Panc1 (cell line): ENCODE measurements around the gene OPTC. TPM values are rescaled to one million over a fixed set of nuclear protein-coding genes. Genes with fewer than 3 reads are reported as not detected.

ENCODE experiments used
- ATAC-seq: fragments of 200-7000 bp; cut with Tn5 transposase; 2 replicates; pipeline ENCODE4 v1.9.1; 2020; ENCODE audit warnings: mild to moderate bottlenecking, moderate library complexity
- BruUV-seq: library from RNA; stranded (reverse); fragments of 400-500 nt; replicated peaks from 2 replicates; lab custom pipeline; 2021; lab: Mats Ljungman, UMichigan
- CTCF ChIA-PET: fragments of 300-600 bp; sonication (Branson Sonifier 250); formaldehyde crosslinking; loops from one replicate; lab custom pipeline; 2022; ENCODE audit warnings: antibody characterized with exemption; lab: Charles Lee
- POLR2A ChIA-PET: fragments of 300-600 bp; sonication (Branson Sonifier 250); formaldehyde crosslinking; loops from one replicate; lab custom pipeline; 2022; ENCODE audit warnings: antibody characterized with exemption; lab: Charles Lee
- DNase-seq: peaks from one replicate; pipeline ENCODE4 v3.0.0-alpha.2; 2010; ENCODE audit warnings: low read depth, low spot score
- H3K27ac ChIP-seq: 2 replicates; pipeline ENCODE4 v1.5.1; 2011; ENCODE audit warnings: mild to moderate bottlenecking, low read length, inconsistent platforms
- H3K27me3 ChIP-seq: fragments of 200-500 bp; sonication (Bioruptor generic); 2 replicates; pipeline ENCODE4 v1.6.0; 2014; ENCODE audit warnings: low read length, inconsistent platforms; ENCODE audit not compliant: control insufficient read depth, insufficient read depth
- H3K36me3 ChIP-seq: fragments of 200-500 bp; sonication (Bioruptor generic); 2 replicates; pipeline ENCODE4 v1.5.1; 2014; ENCODE audit warnings: inconsistent platforms, mild to moderate bottlenecking, low read length, moderate library complexity; ENCODE audit not compliant: control insufficient read depth, insufficient read depth
- H3K4me1 ChIP-seq: 2 replicates; pipeline ENCODE4 v1.5.1; 2011; ENCODE audit warnings: inconsistent platforms, mild to moderate bottlenecking, low read length, moderate library complexity; ENCODE audit not compliant: control insufficient read depth, insufficient read depth
- H3K4me3 ChIP-seq, 2 experiments: 2 replicates each; pipeline ENCODE4 v1.5.1; 2011 to 2012; ENCODE audit warnings: low read depth in 2 of 2, low read length in 2 of 2, mild to moderate bottlenecking in 2 of 2, inconsistent platforms in 1 of 2, moderate library complexity in 1 of 2
- H3K9me3 ChIP-seq: fragments of 200-500 bp; sonication (Bioruptor generic); 2 replicates; pipeline ENCODE4 v1.5.1; 2014; ENCODE audit warnings: low read depth, mild to moderate bottlenecking, inconsistent platforms, low read length, moderate library complexity; ENCODE audit not compliant: control insufficient read depth, insufficient read depth
- CTCF ChIP-seq: fragments of 450-650 bp; IDR thresholded peaks from 2 replicates; pipeline ENCODE4 v1.5.1; 2017; ENCODE audit warnings: mild to moderate bottlenecking
- REST ChIP-seq, 2 experiments: IDR thresholded peaks; 2 replicates each; pipeline ENCODE4 v1.6.1; 2011 to 2012; ENCODE audit warnings: low read depth in 2 of 2, control low read depth in 1 of 2, low read length in 1 of 2, mild to moderate bottlenecking in 1 of 2, moderate library complexity in 1 of 2; ENCODE audit not compliant: insufficient read depth in 1 of 2
- SIN3A ChIP-seq: IDR thresholded peaks from 2 replicates; pipeline ENCODE4 v1.6.1; 2012; ENCODE audit warnings: low read depth, mild to moderate bottlenecking, low read length, moderate library complexity, borderline replicate concordance; ENCODE audit not compliant: insufficient read depth
- in situ Hi-C: cut with HindIII; loops from 2 replicates; pipeline ENCODE4 v1.10.0; 2016; ENCODE audit warnings: low sequenced_read_pairs, low pct_unique_long_range_greater_than_20kb
- intact Hi-C: fragments of 100-400 bp; cut with micrococcal nuclease; formaldehyde crosslinking; loops from one replicate; pipeline ENCODE4 v1.10.0; 2022; ENCODE audit not compliant: unreplicated experiment
- total RNA-seq: library from RNA; stranded (reverse); gene quantifications from one replicate; pipeline ENCODE4 v1.2.1, GENCODE V29; 2021; ENCODE audit not compliant: unreplicated experiment

Gene OPTC
- total RNA-seq, 1 experiment from 2014 or later: not detected

- CTCF ChIA-PET: interaction anchor here (0.5 to 2.8 kb wide), 3 partner anchors 121 to 196 kb away, joined by 3 to 26 read pairs (median 3); no protein-coding TSS in a partner anchor
- intact Hi-C loops: loop anchor here (2.0 kb wide), 1 partner anchor 195 kb away; no protein-coding TSS in a partner anchor
Observed at GRCh38 chr1:203505526-203506204, 11.7 kb downstream of the OPTC start.

More at GRCh38 chr1:203505526-203506204, 11.7 kb downstream of the OPTC start:
- ATAC-seq (no peak), DNase-seq (no peak)
- Histone ChIP-seq H3K9me3 (no peaks in the 10 kb centered on the region), H3K27me3 (0 out of 2 replicates have a peak, but pooled peaks cover 2% of the 10 kb centered on the region), H3K36me3 (no peaks in the 10 kb centered on the region), H3K27ac (no peak overlapping the region), H3K4me1 (no peaks in the 10 kb centered on the region), H3K4me3 (no peak overlapping the region)
- no peak for TF ChIP-seq REST (IDR thresholded peaks at IDR 0.05; ENCODE audit: insufficient read depth in 1 of 2, low read depth in 2 of 2, low read length in 1 of 2)
- TF ChIP-seq SIN3A: no peak
- no peak for TF ChIP-seq CTCF
- POLR2A ChIA-PET: no interaction called here
- in situ Hi-C loops: no loop called here
- no TSS peak for BruUV-seq
